ENCODE measurements around the gene BLCAP. TPM values are rescaled to one million over a fixed set of nuclear protein-coding genes. Genes with fewer than 3 reads are reported as not detected.

The BLCAP gene
- total and polyA plus RNA-seq, 9 donors = 27.7 to 147 (median 62.0) TPM

DNA sequence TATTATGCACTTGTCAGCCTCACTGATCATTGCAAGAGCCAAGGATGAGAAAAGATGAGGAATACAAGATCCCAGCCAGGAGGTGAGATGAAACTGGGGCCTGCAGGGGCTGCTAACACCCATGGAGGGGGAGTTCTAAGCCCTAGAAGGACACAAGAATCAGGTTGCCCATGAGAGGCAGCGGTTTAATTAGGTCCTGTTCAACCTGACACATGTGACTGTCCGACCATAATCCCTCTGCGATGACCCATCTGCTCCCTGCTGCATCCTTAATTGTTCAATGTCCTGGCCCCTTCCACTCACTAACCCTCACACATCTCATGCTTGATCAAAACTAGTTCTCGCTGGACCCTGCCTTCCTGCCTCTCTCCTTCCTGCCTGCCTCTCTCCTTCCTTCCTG lies 58.8 kb downstream of the BLCAP start:
- Histone ChIP-seq H3K27me3 (no peaks in the 10 kb centered on the region), H3K27ac (no peak overlapping the region), H3K4me3 (no peak overlapping the region), H3K4me1 (ENCODE audit: insufficient read depth) (no peaks in the 10 kb centered on the region), H3K9me3 (no peaks in the 10 kb centered on the region), H3K36me3 (no peaks in the 10 kb centered on the region)
- DNase-seq = no peak
- 84 to 94% (median 90%) methylated on average over 4 of the region's 4 CpGs for WGBS, 3 donors
- TF ChIP-seq POLR2A (IDR thresholded peaks at IDR 0.05) = no peak
- no peak for TF ChIP-seq EP300 (IDR thresholded peaks at IDR 0.05)
- TF ChIP-seq, protein P1, sequence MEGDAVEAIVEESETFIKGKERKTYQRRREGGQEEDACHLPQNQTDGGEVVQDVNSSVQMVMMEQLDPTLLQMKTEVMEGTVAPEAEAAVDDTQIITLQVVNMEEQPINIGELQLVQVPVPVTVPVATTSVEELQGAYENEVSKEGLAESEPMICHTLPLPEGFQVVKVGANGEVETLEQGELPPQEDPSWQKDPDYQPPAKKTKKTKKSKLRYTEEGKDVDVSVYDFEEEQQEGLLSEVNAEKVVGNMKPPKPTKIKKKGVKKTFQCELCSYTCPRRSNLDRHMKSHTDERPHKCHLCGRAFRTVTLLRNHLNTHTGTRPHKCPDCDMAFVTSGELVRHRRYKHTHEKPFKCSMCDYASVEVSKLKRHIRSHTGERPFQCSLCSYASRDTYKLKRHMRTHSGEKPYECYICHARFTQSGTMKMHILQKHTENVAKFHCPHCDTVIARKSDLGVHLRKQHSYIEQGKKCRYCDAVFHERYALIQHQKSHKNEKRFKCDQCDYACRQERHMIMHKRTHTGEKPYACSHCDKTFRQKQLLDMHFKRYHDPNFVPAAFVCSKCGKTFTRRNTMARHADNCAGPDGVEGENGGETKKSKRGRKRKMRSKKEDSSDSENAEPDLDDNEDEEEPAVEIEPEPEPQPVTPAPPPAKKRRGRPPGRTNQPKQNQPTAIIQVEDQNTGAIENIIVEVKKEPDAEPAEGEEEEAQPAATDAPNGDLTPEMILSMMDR (IDR thresholded peaks at IDR 0.05) = no peak
- intact Hi-C loops (cut with DNase I) = no loop called here

Other genes with a start within 250 kb of the BLCAP start
- 10 to 100 TPM; 27.1 to 66.0 (median 52.1) TPM for gene MANBAL, start 238.2 kb downstream of the BLCAP start, total RNA-seq
- 10 to 100 TPM; 73.7 to 89.2 TPM for gene MANBAL, start 238.2 kb downstream of the BLCAP start, polyA plus RNA-seq
- gene SRC, start 181.7 kb downstream of the BLCAP start, total RNA-seq = 10 to 100 TPM; 23.1 to 72.7 (median 45.5) TPM
- 10 to 100 TPM; 17.0 to 27.0 TPM for gene SRC, start 181.7 kb downstream of the BLCAP start, polyA plus RNA-seq
- 1 to 10 TPM in 1 of 7 donors, under 1 TPM in 4, not detected in 2; 0.25 to 4.7 (median 0.45) TPM for gene NNAT, start 6.6 kb downstream of the BLCAP start, total RNA-seq
- under 1 TPM; 0.30 to 0.69 TPM for gene NNAT, start 6.6 kb downstream of the BLCAP start, polyA plus RNA-seq
- 10 to 100 TPM; 17.3 to 54.6 (median 42.3) TPM for gene CTNNBL1, start 166.2 kb upstream of the BLCAP start, total RNA-seq
- 10 to 100 TPM; 33.0 to 58.7 TPM for gene CTNNBL1, start 166.2 kb upstream of the BLCAP start, polyA plus RNA-seq